Cerebellar nuclear complex (tissue), 1 donor: Measurements from ENCODE around the gene HPD.
"Not testable (repeated sequence)": the region's sequence is repeated elsewhere in the genome, so short reads cannot be mapped to it uniquely, and the experiment has no call there.

Source experiments
- DNase-seq, 2 experiments: peaks; one replicate each; lab custom pipeline; 2025; lab: John Stamatoyannopoulos, UW

The HPD gene

DNA sequence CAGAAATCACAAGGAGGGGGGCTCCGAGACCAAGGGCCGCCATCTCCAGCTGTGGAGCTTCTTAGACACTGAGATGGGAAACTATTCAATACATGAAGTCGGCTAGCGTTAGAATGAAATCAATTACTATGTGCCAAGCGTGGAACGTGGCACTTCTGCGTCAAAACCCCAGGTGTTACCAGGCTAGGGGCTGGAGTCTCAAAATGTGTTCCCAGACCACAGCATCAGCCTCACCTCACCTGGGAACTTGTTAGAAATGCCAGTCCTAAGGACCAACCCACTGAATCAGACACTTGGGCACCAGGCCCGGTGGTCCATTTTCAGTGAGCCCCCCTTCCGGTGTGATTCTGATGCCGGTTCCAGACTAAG, 59.9 kb downstream of the HPD start:
- DNase-seq, result no peak

DNA sequence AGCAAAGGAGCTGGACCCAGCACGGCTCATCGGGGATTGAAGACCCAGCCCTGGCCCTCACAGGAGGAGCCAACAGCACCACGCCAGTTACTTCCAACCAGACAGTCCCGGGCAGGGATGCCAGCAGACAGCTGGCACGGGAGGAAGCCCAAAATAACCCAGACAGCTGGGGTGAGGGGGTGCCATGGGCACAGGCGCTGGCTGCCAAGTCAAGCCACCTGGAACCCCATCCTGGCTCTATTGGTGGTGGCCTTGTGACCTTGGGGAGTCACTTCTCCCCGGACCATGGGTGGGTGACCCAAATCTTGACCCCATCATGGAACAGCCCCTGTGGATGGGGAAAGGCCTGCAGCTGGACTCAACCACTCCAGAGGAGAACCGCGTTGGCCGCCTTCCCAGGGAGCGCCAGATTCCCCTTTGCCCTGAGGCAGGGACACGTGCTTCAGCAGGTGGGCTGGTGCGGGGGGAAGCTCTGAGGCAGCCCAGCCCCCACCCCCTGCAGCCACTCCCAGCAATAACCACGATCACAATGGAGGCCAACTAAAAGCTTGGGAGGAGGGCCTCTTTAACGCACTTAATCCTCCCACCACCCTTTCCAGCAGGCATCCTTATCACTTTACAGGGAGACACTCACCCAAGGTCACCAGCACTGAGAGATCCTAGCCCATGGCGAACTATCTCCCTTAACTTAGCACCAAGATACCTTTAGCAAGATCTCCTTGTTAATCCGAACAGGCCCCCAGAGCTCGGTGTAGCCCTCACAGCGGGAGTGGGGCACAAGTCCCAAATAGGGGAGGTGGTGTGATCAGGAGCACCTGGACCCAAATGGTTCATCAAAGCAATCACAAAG, 60.5 kb downstream of the HPD start:
- no peak for DNase-seq

GRCh38 chr12:121796855-121797751, 61.6 kb downstream of the HPD start:
- no peak for DNase-seq

- DNase-seq, result peak in 1 of 2 experiments; percentile 78
Measured at GRCh38 chr12:121795034-121795968, 63.4 kb downstream of the HPD start.

DNA sequence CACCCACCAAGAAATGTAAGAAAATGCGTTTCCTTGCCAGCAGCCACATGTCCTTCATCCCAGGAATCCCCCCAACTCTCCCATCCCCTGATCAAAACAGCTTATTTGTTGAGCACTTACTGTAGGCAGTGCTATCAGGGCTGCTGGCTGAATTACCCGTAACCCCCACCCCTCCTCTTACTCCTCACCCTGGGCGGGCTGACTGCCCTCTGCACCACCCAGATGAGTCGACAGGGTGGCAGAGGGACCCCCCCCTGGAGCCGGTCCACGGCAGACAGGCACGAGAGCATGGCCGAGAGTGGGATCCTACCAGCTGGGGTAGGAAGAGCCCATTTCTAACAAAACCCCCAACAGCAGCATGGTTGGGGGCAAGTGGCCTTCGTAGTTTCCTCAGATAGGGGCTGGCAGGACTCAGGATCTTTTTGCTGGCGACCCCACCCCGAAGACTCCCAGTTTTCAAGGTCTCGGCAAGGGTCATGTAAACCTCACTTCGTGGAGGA, 64.1 kb downstream of the HPD start:
- DNase-seq, result no peak

GRCh38 chr12:121793838-121794533, 64.7 kb downstream of the HPD start:
- DNase-seq, result peak; percentile 23 to 74

GRCh38 chr12:121793440-121793837, 65.2 kb downstream of the HPD start, which contains the start of gene RHOF:
TSS of gene RHOF (minus strand) at chr12:121793688. CDS start at chr12:121793633, 55 bp downstream.
- no peak for DNase-seq

DNA sequence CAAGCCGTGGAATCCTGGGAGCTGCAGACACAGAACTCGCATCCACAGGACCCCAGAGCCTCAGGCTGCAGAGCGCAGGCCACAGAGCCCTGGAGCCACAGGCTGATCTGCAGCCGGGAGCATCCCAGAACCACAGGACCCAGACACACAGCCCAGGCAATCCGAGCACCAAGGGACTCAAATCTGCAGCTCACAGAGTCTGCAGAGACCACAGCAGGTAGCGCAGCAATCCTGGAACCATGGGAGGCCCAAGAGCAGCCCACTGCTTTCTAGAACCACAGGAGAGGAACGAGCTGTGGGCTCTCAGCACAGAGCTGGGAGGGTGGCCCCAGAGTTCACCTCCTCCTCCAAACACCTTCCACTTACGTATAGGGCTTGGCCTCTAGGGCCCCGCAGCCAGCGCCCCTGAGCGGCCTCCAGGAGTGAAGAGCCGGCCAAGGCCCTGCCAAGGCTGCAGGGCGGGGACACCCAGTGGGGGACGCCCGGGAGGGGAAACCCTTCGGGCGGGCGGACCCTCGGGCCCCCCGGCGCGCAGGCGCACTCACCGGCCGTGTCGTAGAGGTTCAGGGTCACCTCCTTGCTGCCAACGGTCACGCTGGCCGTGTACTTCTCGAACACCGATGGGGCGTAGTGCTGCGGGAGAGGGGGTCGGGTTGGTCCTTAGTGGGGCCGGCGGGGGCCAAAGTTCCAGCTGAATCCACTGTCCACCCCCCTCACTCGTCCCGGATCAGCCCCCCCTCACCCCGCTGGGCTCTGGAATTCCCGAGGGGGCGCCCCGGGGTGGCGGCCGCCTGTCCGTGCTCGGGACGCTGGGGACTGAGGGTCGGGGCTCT, 65.8 kb downstream of the HPD start:
- no peak for DNase-seq

DNA sequence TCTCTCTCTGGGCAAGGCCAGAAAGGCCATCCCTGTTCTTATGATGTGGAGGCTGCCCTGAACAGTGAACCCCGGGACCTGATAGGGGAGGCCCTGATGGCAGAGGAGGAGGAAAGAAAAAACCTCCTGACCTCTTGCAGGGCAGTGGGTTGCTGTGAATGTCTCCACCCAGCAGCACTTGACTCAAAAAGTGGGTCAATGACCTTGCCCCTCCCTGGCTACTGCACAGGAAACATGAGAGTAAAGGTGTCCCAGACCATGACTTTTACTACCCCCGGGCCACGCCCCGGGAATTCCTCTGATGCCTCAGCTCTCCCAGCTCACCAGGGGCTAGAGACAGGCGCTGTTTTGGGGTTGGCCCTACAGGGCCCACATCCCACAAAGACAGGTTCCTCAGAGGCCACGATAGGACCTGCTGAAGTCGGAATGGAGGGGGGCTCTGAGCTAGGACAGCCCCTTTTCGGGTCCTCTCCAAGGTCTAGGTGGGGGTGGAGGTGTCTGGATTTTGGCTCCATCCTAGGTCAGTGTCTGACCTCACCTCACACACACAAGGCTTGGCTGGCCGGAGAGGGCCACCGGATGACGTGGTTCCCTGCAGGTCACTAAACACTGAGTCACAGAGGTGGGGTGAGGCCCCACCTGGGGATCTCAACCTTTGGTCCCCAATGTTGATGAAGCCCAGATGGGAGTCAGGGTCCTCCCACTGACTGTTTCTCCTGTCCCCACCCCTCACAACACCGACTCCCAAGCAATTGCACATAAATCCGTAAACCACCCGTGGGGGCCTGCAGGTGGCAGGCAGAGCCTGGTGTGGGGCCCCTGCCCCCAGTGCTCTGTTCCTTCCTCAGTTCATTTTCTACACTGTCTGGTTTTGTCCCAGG, 66.7 kb downstream of the HPD start:
- no peak for DNase-seq

DNA sequence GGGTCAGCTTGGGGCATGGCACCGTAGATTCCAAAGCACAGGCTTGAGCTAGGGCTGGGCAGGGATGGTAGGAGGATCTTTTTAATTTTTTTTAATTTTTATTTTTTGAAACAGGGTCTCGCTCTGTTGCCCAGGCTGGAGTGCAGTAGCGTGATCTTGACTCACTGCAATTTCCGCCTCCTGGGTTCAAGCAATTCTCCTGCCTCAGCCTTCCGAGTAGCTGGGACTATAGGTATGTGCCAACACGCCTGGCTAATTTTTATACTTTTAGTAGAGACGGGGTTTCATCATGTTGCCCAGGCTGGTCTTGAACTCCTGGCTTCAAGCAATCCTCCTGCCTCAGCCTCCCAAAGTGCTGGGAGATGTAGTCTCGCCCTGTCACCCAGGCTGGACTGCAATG, 67.9 kb downstream of the HPD start:
- DNase-seq, result not testable (repeated sequence)

- DNase-seq, result no peak
Measured at GRCh38 chr12:121789800-121790728, 68.6 kb downstream of the HPD start.
